Activated CD8-positive, alpha-beta memory T cell treated with anti-CD3 and anti-CD28 coated beads, Interleukin-2, amount 10 ng/mL, durations not matched to agents 7 days and 5 days (primary cell): Measurements from ENCODE around the gene XYLT1. TPM values are rescaled to one million over a fixed set of nuclear protein-coding genes. Genes with fewer than 3 reads are reported as not detected.

Experiments
- ATAC-seq: fragments of 150-1000 bp; cut with Tn5 transposase; one replicate; pipeline ENCODE4 v1.10.0; 2021; ENCODE audit warnings: moderate library complexity
- CTCF ChIA-PET: fragments of 350-600 bp; sonication (Branson Sonifier 250); formaldehyde crosslinking; loops from one replicate; lab custom pipeline; 2021; ENCODE audit warnings: antibody characterized with exemption; lab: Charles Lee
- DNase-seq: peaks from one replicate; pipeline ENCODE4 v3.0.0-alpha.2; 2020
- H3K27ac Mint-ChIP-seq: one replicate; pipeline ENCODE4 v1.8.0; 2021; ENCODE audit warnings: mild to moderate bottlenecking, mixed read lengths
- H3K27me3 Mint-ChIP-seq: one replicate; pipeline ENCODE4 v1.8.0; 2021; ENCODE audit warnings: mixed read lengths
- H3K36me3 Mint-ChIP-seq: one replicate; pipeline ENCODE4 v1.8.0; 2021; ENCODE audit warnings: mild to moderate bottlenecking, mixed read lengths
- H3K4me1 Mint-ChIP-seq: one replicate; pipeline ENCODE4 v1.8.0; 2021; ENCODE audit warnings: mixed read lengths
- H3K4me3 Mint-ChIP-seq: one replicate; pipeline ENCODE4 v1.8.0; 2021; ENCODE audit warnings: mild to moderate bottlenecking, moderate library complexity, mixed read lengths
- H3K9me3 Mint-ChIP-seq: one replicate; pipeline ENCODE4 v1.8.0; 2022; ENCODE audit warnings: low read depth, mixed read lengths
- total RNA-seq, 2 experiments: library from RNA; stranded (reverse); gene quantifications; one replicate each; pipeline ENCODE4 v1.2.3, GENCODE V29; 2021

Gene XYLT1
- total RNA-seq, 2 experiments from 2014 or later = 35.7 to 40.9 TPM

DNA sequence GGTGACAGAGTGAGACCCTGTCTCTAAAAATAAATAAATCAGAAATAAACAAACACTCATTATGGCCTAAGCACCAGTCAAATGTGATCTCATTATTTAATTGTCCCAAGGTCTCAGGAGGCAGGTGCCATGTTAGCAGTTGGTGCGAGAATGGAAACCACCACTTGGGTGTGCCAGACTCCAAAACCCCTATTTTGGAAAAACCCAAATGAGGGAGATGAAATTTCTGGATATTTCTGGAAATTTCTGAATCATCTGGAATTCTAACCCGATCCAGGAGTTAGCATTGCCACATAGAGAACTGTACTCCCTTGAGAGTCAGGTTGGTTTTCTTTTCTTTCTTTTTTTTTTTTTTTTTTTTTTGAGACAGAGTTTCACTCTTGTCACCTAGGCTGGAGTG lies 264.0 kb downstream of the XYLT1 start:
- H3K4me3 Mint-ChIP-seq = no peak overlapping the region
- H3K27me3 Mint-ChIP-seq = no peaks in the 10 kb centered on the region
- no peak for DNase-seq
- H3K9me3 Mint-ChIP-seq = no peaks in the 10 kb centered on the region
- no peaks in the 10 kb centered on the region for H3K36me3 Mint-ChIP-seq
- no peaks in the 10 kb centered on the region for H3K4me1 Mint-ChIP-seq
- no peak for ATAC-seq
- no peak overlapping the region for H3K27ac Mint-ChIP-seq
- CTCF ChIA-PET = interaction anchor here (0.7 kb wide), 1 partner anchor 1550 kb away, joined by 4 read pairs; no protein-coding TSS in a partner anchor

DNA sequence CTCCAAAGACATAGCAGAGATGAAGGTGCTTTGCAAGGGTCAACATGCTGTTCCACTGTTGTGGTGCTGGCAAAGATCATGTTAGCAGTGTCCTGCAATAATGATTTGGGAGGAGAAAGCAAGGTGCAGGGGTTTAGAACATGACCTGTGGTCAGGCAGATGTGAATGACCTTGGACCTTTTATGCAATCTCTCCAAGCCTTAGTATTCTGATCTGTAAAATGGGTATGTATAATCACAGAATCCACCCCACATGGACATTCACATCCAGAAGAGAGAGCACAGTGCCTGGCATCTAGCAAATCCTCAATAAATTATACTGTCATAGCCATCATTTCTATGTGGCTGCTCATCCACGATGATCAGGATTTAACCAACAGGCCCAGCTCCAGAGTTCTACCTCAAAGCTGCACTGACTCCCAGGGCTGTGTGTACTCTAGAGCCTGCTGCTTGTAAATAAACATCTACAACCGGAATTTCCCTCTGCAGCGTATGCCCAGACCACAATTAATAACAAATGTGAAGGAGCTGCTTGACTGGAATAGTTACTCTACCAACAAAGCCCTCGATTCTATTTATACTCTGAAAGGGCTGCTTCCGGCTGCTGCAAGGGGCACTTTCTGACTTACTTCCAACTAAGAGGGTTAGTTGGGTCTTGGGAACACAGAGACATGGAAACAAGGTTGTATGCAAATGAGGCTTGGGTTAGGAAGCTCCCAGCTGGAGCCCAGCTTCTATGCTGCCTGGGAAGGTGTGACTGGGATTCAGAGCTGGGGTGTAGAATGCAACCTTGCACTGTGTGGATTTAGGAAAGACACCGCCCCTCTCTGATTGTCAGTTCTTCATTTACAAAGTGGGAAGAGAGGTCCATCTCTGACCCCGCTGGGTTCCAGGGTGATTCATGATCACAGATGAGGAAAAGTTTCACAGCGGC lies 265.2 kb downstream of the XYLT1 start:
- no peaks in the 10 kb centered on the region for H3K9me3 Mint-ChIP-seq
- CTCF ChIA-PET = interaction anchor here (1.3 to 1.8 kb wide), 2 partner anchors 11 to 244 kb away, joined by 5 to 8 read pairs; no protein-coding TSS in a partner anchor
- H3K27ac Mint-ChIP-seq = no peak overlapping the region
- no peaks in the 10 kb centered on the region for H3K27me3 Mint-ChIP-seq
- no peak overlapping the region for H3K4me3 Mint-ChIP-seq
- ATAC-seq = no peak
- no peaks in the 10 kb centered on the region for H3K4me1 Mint-ChIP-seq
- DNase-seq = no peak
- H3K36me3 Mint-ChIP-seq = no peaks in the 10 kb centered on the region

DNA sequence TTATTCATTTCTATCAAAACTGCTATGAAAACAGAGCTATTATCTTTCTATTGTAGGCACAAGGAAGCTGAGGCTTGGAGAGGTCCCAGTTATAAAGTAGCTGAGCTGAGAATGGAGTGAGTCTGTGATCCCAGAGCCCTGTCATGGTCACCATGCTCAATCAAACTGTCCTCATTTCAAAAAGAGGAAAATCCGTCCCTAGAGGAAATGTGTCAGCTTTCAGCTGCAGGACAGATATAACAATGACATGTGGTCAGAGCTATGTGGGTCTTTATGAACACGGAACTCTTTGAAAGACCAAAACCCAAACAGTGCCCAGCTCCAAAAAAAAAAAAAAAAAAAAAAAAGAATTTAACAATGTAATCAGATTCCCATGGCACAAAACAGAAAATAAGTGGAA lies 266.1 kb downstream of the XYLT1 start:
- Mint-ChIP-seq H3K27me3 (no peaks in the 10 kb centered on the region), H3K27ac (no peak overlapping the region), H3K4me3 (no peak overlapping the region), H3K4me1 (no peaks in the 10 kb centered on the region), H3K36me3 (peaks cover 3% of the 10 kb centered on the region), H3K9me3 (no peaks in the 10 kb centered on the region)
- CTCF ChIA-PET = interaction anchor here (1.3 to 1.8 kb wide), 2 partner anchors 11 to 245 kb away, joined by 5 to 8 read pairs; no protein-coding TSS in a partner anchor
- ATAC-seq (no peak), DNase-seq (no peak)

DNA sequence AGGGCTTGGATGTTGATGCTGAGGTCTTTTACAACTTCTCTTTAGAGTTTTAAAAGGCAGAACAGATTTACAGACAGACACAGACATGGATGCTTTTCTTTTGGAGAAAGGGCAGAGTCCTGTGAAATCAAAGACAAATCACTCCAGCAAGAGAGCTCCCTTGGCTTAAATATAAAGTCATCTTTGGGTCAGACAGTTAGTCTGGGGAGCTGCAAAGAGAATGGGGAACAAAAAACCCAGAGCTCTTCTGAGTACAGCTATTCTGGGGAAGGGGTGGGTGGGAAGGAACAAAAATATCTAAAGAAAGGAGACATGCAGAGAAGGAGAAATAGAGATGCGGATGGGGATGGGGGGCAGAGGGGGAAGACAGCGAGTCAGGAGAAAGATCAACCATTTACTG lies 266.6 kb downstream of the XYLT1 start:
- CTCF ChIA-PET = interaction anchor here (1.3 to 1.8 kb wide), 2 partner anchors 10 to 245 kb away, joined by 5 to 8 read pairs; no protein-coding TSS in a partner anchor

DNA sequence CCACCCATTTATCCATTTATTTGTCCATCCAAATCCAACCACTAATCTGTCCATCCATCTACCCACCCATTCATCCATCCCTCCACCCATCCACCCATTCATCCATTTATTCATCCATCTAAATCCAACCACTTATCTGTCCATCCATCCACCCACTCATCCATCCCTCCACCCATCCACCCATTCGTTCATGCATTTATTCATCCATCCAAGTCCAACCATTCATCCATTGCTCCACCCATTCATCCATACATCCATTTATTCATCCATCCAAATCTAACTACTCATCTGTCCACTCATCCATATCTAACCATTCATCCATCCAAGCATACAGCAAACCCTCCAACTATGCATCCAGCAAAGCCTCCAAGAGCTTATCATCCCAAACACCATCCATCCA lies 267.3 kb downstream of the XYLT1 start:
- H3K27me3 Mint-ChIP-seq = no peaks in the 10 kb centered on the region
- DNase-seq = no peak
- H3K4me3 Mint-ChIP-seq = no peak overlapping the region
- H3K27ac Mint-ChIP-seq = no peak overlapping the region
- no peaks in the 10 kb centered on the region for H3K4me1 Mint-ChIP-seq
- CTCF ChIA-PET = interaction anchor here (1.8 kb wide), 1 partner anchor 9 kb away, joined by 8 read pairs; no protein-coding TSS in a partner anchor
- H3K36me3 Mint-ChIP-seq = peaks cover 6% of the 10 kb centered on the region
- no peaks in the 10 kb centered on the region for H3K9me3 Mint-ChIP-seq
- ATAC-seq = no peak

More for the DNA sequence above, 266.6 kb downstream of the XYLT1 start:
- no peak for DNase-seq
- no peaks in the 10 kb centered on the region for H3K27me3 Mint-ChIP-seq
- no peaks in the 10 kb centered on the region for H3K4me1 Mint-ChIP-seq
- H3K4me3 Mint-ChIP-seq = no peak overlapping the region
- H3K27ac Mint-ChIP-seq = no peak overlapping the region
- no peaks in the 10 kb centered on the region for H3K9me3 Mint-ChIP-seq
- H3K36me3 Mint-ChIP-seq = peaks cover 6% of the 10 kb centered on the region
- ATAC-seq = no peak

DNA sequence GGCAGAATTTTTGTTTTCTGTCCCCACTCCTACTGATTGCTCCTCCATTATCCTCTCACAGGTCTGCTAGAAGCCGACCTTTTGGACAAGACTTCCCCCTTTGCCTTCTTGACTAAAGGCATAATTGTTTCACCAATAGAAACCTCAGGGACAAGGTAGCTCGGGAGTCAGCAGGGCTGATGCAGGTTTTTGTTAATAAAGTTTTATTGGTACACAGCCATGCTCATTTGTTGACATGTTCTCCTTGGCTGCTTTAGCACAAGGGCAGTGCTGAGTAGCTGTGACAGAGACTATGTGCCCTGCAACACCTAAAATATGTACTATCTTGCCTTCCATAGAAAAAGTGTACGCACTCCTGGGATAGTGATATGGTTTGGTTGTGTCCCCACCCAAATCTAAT lies 271.6 kb downstream of the XYLT1 start:
- H3K4me3 Mint-ChIP-seq = no peak overlapping the region
- DNase-seq (no peak), ATAC-seq (no peak)
- H3K27me3 Mint-ChIP-seq = no peaks in the 10 kb centered on the region
- no peak overlapping the region for H3K27ac Mint-ChIP-seq
- H3K36me3 Mint-ChIP-seq = peaks cover 18% of the 10 kb centered on the region
- no peaks in the 10 kb centered on the region for H3K4me1 Mint-ChIP-seq
- H3K9me3 Mint-ChIP-seq = no peaks in the 10 kb centered on the region
- CTCF ChIA-PET = no interaction called here

DNA sequence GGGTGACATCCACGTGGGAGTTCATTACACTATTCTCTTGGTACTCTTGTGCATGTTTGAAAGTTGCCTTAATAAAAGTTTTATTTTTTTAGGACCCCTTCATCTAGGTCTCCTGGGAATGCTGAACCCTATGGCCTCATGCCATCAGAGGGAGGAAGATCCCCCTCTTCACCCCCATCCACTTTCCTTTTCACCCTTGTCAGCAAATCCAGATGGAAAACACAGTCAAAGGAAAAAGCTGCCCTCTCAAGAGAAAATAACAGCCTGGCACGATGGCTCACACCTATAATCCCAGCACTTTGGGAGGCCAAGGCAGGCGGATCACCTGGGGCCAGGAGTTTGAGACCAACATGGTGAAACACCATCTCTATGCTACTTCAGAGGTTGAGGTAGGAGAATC lies 274.2 kb downstream of the XYLT1 start:
- DNase-seq = no peak
- ATAC-seq = no peak
- Mint-ChIP-seq H3K4me3 (no peak overlapping the region), H3K27ac (no peak overlapping the region), H3K27me3 (no peaks in the 10 kb centered on the region), H3K36me3 (peaks cover 28% of the 10 kb centered on the region), H3K9me3 (no peaks in the 10 kb centered on the region), H3K4me1 (no peaks in the 10 kb centered on the region)
- CTCF ChIA-PET = interaction anchor here (1.6 kb wide), 1 partner anchor 271 kb away, joined by 3 read pairs; no protein-coding TSS in a partner anchor

DNA sequence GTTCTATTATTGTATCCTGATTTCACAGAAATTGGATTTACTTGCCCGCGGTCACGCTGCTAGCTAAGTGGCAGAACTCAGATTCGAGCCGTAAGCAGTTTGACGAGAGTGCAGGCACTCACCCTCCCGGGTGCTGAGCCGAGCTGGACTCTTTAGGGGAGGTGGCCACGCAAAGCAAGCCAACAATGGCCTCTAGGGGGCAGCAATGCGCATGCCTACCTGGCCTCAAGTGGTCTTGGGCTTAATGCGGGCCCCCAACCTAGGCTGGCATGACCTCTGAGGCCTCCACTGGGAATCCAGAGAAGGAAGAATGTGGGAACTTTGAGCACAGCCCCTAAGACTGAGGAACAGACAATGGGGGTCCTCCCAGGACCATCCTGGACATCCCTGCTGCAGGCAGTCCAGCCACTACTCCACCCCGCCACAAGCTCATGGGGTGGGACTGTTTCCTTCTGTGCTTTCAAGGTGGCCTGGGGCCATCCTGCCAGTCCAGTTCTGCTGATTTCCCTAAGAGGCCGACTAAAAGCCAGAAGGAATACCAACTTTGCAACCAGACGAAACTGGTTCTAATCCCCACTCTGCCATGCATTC lies 276.5 kb downstream of the XYLT1 start:
- DNase-seq (peak; percentile 64), ATAC-seq (no peak)
- Mint-ChIP-seq H3K36me3 (peaks cover 32% of the 10 kb centered on the region), H3K4me3 (no peak overlapping the region), H3K27ac (no peak overlapping the region), H3K27me3 (no peaks in the 10 kb centered on the region), H3K4me1 (no peaks in the 10 kb centered on the region), H3K9me3 (peaks cover 3% of the 10 kb centered on the region)
- CTCF ChIA-PET = interaction anchor here (1.0 to 2.0 kb wide), 8 partner anchors 10 to 385 kb away, joined by 3 to 10 read pairs (median 4); no protein-coding TSS in a partner anchor

DNA sequence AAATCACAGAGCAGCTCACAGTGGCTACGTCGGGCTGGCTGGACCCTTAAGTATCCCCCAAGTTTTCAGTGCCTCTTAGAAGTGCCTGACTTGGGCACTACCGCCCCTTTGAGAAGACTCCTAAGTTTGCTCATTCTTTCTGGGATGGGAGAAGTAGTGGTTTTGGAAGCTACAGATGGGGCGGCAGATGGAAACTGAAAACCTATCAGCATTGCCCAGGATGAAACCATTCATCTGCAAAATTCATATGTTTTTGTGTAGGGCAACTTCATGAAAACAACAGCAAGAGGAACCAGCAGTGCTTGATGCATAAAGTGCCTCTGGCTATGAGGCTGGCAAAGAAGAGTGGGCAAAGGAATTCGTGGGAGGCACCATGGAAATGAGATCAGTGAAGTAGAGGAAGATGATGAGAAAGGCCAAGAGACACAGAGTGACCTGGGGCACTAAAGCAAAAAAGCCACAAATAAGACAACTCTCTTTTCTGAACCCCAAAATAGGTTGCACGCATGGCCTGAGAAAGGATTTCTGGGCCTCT lies 277.1 kb downstream of the XYLT1 start:
- DNase-seq (no peak), ATAC-seq (no peak)
- Mint-ChIP-seq H3K36me3 (peaks cover 32% of the 10 kb centered on the region), H3K27ac (no peak overlapping the region), H3K4me3 (no peak overlapping the region), H3K4me1 (no peaks in the 10 kb centered on the region), H3K9me3 (peaks cover 3% of the 10 kb centered on the region), H3K27me3 (no peaks in the 10 kb centered on the region)
- CTCF ChIA-PET = interaction anchor here (1.0 to 2.0 kb wide), 5 partner anchors 11 to 385 kb away, joined by 3 to 10 read pairs (median 8); no protein-coding TSS in a partner anchor

DNA sequence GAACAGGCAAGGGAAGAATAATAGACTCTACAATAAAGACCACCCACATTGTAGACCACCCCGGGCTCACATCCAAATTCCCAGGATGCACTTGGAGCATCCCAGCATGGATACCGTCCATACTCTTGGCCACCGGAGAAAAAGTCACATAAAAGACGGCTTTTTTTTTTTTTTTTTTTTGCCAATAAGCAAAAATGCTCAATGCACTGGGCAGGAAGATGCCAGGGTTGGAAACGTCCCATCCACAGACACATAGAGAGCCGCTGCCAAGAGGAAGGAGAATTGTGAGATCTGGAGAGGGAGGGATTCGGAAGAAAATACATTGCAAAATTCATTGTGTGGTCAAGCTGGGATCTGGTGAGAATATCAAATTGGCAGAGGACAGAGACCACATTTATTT lies 286.7 kb downstream of the XYLT1 start:
- CTCF ChIA-PET = no interaction called here
- H3K36me3 Mint-ChIP-seq = peaks cover 2% of the 10 kb centered on the region
- ATAC-seq = no peak
- no peaks in the 10 kb centered on the region for H3K27me3 Mint-ChIP-seq
- H3K4me3 Mint-ChIP-seq = no peak overlapping the region
- no peaks in the 10 kb centered on the region for H3K4me1 Mint-ChIP-seq
- no peak overlapping the region for H3K27ac Mint-ChIP-seq
- DNase-seq = no peak
- H3K9me3 Mint-ChIP-seq = no peaks in the 10 kb centered on the region

GRCh38 chr16:17177959-17178905 lies 292.5 kb downstream of the XYLT1 start:
- CTCF ChIA-PET = interaction anchor here (1.5 kb wide), 1 partner anchor 16 kb away, joined by 4 read pairs; no protein-coding TSS in a partner anchor
- Mint-ChIP-seq H3K4me1 (peaks cover 8% of the 10 kb centered on the region), H3K27me3 (no peaks in the 10 kb centered on the region)

GRCh38 chr16:17177242-17177958 lies 293.4 kb downstream of the XYLT1 start:
- Mint-ChIP-seq H3K27me3 (no peaks in the 10 kb centered on the region), H3K9me3 (peaks cover 2% of the 10 kb centered on the region), H3K4me3 (no peak overlapping the region), H3K4me1 (peaks cover 13% of the 10 kb centered on the region), H3K36me3 (peaks cover 16% of the 10 kb centered on the region), H3K27ac (no peak overlapping the region)
- ATAC-seq (no peak), DNase-seq (no peak)
- CTCF ChIA-PET = interaction anchor here (1.5 kb wide), 1 partner anchor 17 kb away, joined by 4 read pairs; no protein-coding TSS in a partner anchor

More at GRCh38 chr16:17177959-17178905, 292.5 kb downstream of the XYLT1 start:
- H3K36me3 Mint-ChIP-seq = peaks cover 16% of the 10 kb centered on the region
- peaks cover 2% of the 10 kb centered on the region for H3K9me3 Mint-ChIP-seq
- no peak overlapping the region for H3K4me3 Mint-ChIP-seq
- DNase-seq = no peak
- no peak overlapping the region for H3K27ac Mint-ChIP-seq
- ATAC-seq = no peak
